ENCODE data around the gene SLC29A3.

GRCh38 chr10:71354776-71355175 lies 35.7 kb downstream of the SLC29A3 start:
- no peak for TF ChIP-seq CTCF (IDR thresholded peaks at IDR 0.05; ENCODE audit: insufficient read depth, low read length, poor library complexity, severe bottlenecking)
- no peak for TF ChIP-seq EZH2phosphoT487 (conservative IDR thresholded peaks at IDR 0.05; ENCODE audit: low read length)
